Stimulated activated naive CD8-positive, alpha-beta T cell treated with anti-CD3 and anti-CD28 coated beads, Interleukin-15, Interleukin-2, amounts not matched to agents 100 U/mL and 50 U/mL, for 24 hours (primary cell): Measurements from ENCODE around the gene PCLO.

ENCODE experiments used
- ATAC-seq: fragments of 150-1000 bp; cut with Tn5 transposase; one replicate; pipeline ENCODE4 v1.10.0; 2021
- DNase-seq: peaks from one replicate; pipeline ENCODE4 v3.0.0; 2021

The PCLO gene, protein sequence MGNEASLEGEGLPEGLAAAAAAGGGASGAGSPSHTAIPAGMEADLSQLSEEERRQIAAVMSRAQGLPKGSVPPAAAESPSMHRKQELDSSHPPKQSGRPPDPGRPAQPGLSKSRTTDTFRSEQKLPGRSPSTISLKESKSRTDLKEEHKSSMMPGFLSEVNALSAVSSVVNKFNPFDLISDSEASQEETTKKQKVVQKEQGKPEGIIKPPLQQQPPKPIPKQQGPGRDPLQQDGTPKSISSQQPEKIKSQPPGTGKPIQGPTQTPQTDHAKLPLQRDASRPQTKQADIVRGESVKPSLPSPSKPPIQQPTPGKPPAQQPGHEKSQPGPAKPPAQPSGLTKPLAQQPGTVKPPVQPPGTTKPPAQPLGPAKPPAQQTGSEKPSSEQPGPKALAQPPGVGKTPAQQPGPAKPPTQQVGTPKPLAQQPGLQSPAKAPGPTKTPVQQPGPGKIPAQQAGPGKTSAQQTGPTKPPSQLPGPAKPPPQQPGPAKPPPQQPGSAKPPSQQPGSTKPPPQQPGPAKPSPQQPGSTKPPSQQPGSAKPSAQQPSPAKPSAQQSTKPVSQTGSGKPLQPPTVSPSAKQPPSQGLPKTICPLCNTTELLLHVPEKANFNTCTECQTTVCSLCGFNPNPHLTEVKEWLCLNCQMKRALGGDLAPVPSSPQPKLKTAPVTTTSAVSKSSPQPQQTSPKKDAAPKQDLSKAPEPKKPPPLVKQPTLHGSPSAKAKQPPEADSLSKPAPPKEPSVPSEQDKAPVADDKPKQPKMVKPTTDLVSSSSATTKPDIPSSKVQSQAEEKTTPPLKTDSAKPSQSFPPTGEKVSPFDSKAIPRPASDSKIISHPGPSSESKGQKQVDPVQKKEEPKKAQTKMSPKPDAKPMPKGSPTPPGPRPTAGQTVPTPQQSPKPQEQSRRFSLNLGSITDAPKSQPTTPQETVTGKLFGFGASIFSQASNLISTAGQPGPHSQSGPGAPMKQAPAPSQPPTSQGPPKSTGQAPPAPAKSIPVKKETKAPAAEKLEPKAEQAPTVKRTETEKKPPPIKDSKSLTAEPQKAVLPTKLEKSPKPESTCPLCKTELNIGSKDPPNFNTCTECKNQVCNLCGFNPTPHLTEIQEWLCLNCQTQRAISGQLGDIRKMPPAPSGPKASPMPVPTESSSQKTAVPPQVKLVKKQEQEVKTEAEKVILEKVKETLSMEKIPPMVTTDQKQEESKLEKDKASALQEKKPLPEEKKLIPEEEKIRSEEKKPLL (N-terminal part only)

DNA sequence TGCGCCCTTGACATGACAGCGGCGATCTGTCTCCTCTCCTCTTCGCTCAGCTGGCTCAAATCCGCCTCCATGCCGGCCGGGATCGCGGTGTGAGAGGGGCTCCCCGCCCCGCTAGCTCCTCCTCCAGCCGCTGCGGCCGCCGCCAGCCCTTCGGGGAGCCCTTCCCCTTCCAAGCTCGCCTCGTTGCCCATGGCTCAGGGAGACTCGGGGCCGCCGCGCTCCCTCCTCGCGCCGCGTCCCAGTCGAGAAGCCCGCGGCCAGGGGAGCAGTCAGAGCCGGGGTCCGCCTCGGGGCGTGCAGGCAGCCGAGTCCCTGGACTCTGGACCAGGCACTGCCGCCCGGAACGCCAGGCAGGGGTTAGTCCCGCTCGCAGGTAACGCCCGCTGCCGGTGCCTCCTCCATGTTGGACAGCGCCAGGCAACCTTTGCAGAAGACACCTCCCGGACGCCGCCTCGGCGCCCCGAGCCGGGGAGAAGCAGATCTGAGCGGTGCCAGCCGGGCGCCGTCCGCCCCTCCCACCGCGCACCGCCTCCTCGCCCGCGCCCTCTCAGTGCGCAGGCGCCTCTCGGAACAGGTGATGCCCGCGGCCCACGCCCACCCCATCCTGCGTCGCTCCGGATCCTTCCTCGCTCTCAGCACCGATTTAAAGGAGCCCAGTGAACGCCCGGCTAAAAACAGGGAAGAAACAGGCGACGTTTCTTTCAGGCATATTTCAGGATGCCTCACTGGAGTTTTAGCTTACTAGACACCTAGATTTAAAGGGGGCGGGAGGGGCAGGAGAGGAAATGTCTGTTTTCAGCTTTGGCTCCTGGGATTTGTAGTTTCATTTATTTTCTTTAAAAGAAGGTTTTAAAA is at the start of gene PCLO:
PCLO (minus strand) TSS at position 483 of the 855 bp plus-strand sequence; CDS start at position 191, 292 bp downstream.
- ATAC-seq (peak; percentile 93), DNase-seq (peak; percentile 66)

DNA sequence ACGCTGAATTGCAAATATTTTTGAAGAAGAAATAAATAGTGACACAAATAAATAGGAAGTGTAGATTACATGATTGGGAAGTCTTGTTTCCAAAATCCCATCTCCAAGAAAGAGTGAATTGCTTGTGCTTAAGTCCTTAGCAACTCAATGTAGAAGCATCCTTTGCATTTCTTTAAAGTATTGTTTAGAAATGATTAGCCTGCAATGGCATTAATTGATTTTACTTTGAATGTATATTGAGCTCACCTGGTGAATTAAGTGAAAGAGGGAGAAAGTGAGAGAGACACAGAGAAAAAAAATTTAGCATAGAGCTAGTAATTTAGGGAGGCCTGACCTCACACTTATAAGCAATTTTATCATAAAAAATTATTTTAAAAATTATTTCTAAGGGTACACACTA is 49.0 kb upstream of the PCLO start:
- DNase-seq (no peak), ATAC-seq (no peak)

DNA sequence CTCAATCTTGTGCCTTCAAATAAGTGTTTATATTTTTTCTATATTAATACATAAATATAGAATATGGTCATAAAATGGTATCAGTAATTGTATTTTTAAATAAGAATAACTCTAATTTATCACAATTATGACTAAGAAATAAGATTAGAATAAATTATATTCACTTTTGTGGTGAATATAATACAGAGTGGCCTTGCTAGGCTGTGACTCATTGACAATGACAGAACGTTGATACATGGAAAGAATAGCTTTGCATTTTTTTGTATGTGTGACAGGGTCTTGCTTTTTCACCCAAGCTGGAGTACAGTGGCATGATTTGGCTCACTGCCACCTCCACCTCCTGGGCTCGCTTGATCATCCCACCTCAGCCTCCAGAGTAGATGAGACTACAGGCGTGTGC is 47.8 kb upstream of the PCLO start:
- ATAC-seq (no peak), DNase-seq (no peak)

DNA sequence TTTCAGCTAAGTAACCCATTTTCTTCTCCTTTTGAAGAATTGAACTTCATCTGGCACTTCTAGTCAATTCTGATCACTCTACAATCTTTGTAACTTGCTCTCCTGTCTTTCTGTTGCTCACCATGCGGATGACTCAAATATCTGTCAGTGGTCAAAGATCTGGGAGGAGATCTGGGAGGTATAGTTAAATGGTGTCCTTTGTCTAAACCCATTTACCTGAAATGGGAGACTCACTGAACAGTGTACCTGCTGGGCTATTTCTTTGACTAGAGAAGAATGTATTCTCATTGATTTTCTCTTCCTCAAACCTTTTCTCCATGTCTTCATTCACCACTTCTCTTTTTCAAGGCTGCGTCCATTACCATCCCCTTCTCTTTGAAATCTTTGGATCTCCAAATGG is 42.0 kb upstream of the PCLO start:
- DNase-seq (no peak), ATAC-seq (no peak)

DNA sequence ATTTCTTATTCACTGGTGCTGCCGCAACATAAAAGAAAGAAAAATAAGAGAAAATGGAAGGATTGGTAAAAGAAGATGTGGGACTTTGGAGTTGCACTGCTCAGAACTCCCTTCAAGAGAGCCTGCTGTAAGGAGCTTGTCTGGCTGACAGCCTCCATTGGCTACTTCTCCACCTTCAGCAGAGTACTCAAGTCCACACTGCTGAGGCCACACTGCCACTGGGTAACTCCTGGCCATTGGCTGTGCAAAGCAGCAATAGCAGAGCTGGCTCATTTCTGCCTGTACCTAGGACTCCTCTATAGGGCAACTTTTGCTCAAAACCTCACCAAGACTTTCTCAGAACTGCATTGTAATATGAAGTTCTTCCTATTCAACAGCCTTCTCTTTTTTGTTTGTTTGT is 38.7 kb upstream of the PCLO start:
- DNase-seq = no peak
- no peak for ATAC-seq

DNA sequence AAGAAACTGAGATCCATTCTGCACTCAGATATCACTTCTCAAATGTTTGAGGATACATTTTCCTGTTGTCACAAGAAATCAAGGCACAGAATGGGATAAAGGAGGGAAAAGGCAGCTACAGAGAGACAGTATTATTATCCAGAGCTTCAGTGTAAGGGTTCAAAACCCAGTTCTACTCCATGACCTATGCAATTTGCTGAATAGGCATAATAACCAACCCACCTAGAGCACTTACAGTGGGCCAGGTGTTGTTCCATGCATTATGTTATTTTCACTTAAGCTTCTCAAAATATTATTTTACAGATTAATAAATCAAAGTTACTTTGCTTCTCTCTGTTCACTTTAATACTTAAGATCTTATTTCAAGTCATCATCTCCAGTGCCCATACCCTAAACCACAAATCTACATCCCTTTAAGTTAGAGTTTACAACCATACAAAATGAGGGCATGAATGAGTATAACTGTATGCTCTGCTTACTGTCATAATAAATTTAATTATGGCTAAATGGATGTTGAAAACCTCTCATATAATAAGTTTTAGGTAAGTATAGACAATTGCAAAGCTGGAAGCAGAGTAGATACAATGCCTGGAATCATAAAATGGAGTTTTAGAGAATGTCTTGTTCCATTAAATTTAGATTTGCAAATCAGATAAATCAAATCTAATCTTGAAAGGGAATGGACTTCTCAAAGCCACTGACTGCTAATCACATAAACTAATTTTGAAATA is 28.1 kb upstream of the PCLO start:
- DNase-seq = no peak
- no peak for ATAC-seq

DNA sequence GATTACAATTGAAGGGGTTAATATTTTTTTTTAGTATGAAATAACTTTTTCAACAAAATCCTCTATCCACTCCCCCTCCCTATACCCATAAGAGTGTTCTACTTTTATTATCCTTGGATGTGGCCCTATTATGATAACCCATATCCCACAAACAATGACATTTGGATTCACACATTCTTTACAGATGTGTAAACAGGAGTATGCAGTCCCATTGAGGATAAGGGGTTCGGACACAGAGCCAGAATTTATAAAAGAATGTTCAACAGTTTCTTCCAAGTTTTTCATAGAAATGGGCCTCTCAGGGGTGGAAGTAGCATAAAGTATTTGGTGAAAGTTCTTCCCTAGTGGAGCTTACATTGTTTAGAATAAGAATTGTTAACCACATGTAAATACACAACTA is 16.1 kb upstream of the PCLO start:
- DNase-seq = no peak
- no peak for ATAC-seq

DNA sequence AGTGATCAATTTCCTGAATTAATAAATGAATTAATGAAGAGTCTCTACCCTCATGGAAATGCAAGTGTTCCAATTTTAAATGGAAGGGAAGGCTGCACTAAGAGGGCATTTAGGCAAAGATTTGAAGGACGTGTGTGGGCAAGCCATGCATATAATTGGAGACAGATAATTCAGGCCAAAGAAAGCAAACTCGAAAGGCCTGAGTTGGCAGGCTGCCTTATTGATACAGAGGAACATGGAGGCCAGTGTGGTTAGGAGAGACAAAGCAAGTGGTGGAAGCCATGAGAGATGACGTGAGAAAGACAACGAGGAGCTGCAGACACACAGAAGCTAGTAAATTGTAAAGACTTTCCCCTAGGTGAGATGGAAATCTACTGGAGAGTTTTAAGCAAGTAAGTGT is 15.4 kb upstream of the PCLO start:
- no peak for ATAC-seq
- DNase-seq = no peak

DNA sequence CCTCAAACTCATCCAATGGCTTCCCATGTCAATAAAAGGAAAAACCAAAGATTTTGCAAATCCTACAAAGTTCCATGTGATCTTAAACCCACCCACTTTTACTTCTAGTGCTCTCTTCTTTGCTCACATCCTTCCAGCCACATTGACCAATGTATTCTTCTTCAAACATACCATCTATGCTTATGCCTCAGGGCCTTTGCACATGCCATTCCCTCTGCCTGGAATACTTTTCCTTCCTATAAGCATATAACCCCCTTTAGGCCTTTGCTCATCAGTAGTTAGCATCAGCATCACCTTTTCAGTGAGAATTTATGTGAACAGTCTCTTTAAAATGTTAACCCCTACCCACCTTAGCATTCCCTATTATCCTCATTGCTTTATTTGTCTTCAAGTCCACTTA is 11.0 kb upstream of the PCLO start:
- ATAC-seq (no peak), DNase-seq (no peak)

DNA sequence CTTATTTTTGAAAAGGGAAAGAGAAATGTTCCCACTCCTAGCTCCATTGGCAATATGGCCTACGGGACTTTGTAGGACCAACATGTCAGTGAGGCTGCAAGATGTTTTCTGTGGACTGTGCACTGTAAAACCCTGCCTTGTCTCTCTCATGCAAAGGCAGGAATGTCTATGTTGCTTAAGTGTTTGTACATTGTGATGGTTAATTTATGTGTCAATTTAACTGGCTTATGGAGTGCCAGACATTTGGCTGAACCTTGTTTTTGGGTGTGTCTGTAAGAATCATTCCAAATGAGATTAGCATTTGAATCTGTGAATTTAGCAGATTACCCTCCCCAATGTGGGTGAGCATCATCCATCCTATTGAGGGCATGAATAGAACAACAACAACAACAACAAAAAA is 4.1 kb upstream of the PCLO start:
- ATAC-seq = no peak

DNA sequence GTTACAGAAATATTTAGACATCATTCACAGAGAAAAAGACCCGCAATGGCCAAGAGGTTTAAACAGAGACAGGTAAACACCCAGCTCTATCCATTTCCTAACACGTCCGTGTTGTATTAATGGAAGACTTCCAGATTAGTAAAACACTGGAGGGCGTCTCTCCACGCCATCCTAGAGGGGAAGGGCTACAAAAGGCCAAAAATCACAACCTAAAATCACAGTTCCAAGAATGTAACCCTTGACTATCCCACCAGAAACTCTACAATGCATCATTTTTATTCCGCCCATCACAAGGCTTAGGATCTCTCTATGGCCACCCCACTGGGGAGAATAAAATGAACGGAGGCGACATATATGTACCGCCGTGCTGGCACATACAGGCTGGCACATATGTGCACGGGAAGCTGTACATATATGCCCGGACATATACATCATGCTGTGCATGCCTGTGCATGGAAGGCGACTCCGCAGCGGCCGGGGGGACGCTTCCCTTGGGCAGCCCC is 734 bp downstream of the PCLO start:
- no peak for ATAC-seq

More for the DNA sequence above, 4.1 kb upstream of the PCLO start:
- DNase-seq = no peak

DNA sequence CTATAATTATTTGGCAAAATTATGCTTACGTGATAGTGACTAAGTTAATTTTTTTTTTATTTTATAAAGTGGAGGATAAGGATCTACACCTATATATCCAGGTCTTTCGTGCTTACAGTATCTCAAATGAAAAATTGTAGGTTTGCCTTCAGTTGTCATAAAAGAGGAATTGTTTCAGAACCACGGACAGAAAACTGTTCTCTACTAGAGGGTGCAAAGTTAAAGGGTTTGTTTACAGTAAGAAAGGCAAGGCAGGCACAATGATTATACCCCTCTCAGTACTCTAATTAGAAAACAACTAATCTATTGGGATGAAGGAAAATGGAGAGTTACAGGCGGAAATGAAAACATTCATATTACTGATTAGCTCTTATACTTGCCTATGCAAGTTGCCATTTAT is 1.5 kb downstream of the PCLO start:
- ATAC-seq (no peak), DNase-seq (no peak)

More for the DNA sequence above, 734 bp downstream of the PCLO start:
- no peak for DNase-seq

DNA sequence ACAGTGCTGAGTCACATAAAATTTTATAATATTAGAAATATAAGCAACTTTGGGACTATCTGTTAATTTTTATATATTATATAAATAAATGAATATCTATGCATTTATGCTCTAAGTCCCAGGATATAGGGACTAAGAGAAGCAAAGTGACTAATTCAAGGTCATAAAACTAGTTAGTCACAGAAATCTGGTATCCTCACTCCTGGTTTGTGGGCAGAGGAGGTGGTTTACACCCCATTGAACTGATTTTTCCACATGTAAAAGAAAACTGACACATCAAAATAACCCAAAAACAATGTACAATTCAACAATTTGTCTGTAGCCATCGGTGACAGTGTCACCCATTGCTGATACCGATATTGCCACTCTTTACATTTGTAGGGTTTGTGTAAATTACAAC is 3.0 kb downstream of the PCLO start:
- no peak for DNase-seq
- no peak for ATAC-seq

DNA sequence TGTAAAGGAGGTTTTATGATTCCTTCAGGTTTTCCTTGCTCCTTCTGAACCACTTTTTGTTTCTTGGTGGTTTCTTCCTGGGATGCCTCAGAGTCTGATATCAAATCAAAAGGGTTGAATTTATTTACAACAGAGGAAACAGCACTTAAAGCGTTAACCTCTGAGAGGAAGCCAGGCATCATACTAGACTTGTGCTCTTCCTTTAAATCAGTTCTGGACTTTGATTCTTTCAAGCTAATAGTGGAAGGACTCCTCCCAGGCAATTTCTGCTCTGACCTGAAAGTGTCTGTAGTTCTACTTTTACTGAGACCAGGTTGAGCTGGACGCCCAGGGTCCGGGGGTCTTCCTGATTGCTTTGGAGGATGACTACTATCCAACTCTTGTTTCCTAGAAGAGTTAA is 6.7 kb downstream of the PCLO start:
- ATAC-seq (no peak), DNase-seq (no peak)

DNA sequence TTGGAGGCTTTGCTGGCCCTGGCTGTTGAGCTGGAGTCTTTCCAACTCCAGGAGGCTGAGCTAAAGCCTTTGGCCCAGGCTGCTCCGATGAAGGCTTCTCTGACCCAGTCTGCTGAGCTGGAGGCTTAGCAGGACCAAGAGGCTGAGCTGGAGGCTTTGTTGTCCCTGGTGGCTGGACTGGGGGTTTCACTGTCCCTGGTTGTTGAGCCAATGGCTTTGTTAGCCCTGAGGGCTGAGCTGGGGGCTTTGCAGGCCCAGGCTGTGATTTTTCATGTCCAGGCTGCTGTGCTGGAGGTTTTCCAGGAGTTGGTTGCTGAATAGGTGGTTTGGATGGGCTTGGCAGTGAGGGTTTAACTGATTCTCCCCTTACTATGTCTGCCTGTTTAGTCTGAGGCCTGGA is 7.3 kb downstream of the PCLO start:
- ATAC-seq = no peak
- DNase-seq = no peak

DNA sequence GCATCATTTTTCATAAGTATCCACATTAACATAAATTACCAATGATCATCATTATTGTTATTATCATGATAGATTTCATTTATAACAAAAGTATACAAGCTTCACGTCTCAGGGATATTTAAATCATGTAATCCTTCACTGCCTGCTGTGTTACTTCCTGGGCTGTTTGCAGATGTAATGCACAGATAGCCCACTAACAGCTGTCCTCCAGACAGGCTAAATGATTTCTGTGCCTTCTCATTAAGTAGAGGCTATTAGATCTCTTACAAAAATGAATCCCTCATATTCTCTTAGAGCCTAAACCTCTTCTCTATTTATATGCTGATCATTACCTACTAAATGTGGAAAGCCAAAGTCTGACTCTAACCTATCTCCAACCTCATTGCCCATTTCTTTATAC is 9.3 kb downstream of the PCLO start:
- DNase-seq = no peak
- no peak for ATAC-seq

DNA sequence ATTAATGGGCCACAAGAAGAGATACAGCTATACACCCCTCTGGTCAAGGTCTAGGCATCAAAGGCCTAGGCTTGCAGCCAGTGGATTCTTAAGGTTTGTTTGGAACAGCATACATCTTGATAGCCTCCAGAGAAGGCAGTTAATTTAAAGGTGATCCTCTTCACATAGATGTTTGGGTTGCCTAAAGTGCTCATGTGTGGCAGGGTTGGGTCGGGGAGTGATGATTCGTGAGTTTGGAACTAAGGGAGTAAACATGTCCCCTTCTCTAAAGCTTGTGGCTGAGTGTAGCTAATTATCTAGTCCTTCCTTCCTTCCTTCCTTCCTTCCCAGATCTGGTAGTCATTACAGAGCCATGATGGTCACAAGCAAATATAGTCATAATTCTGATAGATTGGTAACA is 12.4 kb downstream of the PCLO start:
- no peak for DNase-seq
- ATAC-seq = no peak

DNA sequence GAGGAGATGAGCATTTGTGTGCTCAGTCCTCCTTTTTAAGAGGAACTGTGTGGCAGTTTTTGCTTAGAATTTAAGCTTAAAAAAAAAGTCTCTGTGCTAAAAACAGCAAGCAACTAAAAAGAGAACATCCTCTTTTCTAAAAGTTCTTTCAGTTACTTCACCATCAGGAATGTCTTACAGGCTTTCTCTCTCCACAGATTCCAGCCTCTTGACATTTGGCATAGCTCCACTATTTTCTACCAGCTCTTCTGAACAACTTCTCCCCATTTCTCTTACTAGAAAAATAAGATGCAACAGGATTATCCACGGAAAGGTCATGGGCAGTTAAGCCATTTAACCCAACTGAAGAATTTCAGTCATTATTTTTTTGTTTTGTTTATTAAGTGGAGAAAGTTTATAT is 13.2 kb downstream of the PCLO start:
- DNase-seq (no peak), ATAC-seq (no peak)

DNA sequence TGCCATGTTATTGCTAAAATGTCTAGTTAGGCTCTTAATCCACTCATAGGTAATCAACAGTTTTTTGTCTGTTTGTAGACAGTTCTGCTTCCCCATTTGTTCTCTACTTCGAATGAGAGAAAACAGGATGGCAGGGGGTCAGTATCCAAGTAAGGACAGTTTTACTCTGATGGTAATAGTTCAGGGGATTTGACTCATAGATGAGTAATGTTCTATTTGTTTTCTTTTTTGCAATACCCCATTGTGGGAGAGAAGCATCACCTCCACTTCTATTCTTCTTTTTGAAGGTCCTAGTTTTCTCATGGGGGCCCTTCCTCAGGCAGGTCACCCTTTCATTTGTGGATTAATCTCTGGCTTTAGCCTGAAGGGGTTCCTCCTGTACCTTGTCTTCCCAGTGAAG is 13.9 kb downstream of the PCLO start:
- DNase-seq (no peak), ATAC-seq (no peak)

DNA sequence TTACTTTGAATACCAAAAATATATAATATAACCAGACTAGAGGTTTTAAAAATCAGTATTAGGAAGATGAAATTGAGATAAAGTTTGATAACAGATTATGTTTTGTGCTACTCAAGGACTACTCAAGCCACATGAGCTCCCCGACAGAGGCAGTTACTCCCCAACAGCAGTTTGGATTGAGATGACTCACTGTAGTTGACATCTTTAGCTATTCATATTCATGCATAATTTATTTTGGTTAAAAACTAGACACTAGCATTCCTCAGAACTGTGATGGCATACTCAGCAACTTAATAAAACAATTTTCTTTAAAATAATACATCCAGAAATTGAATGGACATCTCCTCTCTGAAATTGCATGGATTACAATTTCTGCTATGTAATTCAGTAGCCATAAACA is 19.6 kb downstream of the PCLO start:
- no peak for ATAC-seq
- no peak for DNase-seq

DNA sequence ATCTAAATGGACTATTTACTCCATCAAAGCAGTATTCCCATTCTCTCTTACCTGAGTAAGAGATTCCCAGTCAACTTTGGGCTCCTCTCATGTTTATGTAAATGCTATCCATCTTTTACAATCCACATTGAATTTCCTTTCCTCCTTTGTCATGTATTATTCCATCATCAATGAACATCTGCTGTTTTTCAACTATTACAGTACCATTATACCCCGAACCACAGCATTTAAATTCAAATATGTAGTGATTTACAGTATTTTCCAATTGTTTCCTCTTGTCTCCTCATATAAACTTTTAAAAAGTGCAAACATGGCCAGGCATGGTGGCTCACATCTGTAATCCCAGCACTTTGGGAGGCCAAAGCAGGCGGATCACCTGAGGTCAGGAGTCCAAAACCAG is 20.3 kb downstream of the PCLO start:
- ATAC-seq = no peak
- DNase-seq = no peak
